HepG2 (cell line): ENCODE measurements around the gene SLC25A23. TPM values are rescaled to one million over a fixed set of nuclear protein-coding genes. Genes with fewer than 3 reads are reported as not detected.

Source experiments
- ARID4A ChIP-seq: sonication (generic); formaldehyde crosslinking; IDR thresholded peaks from 2 replicates; pipeline ENCODE4 v1.5.0; 2020; ENCODE audit warnings: mild to moderate bottlenecking, missing genetic modification reagents, borderline replicate concordance
- ASH2L ChIP-seq: fragments of 300-600, 200-600 bp; sonication (generic); IDR thresholded peaks from 2 replicates; pipeline ENCODE4 v1.7.0; 2017; ENCODE audit warnings: low read depth, mild to moderate bottlenecking, moderate library complexity, mixed read lengths, low read length; ENCODE audit not compliant: insufficient read length
- ELF1 ChIP-seq: sonication (generic); formaldehyde crosslinking; IDR thresholded peaks from 2 replicates; pipeline ENCODE4 v1.4.0; 2020; ENCODE audit warnings: missing genetic modification reagents
- FOXK1 ChIP-seq: sonication (generic); formaldehyde crosslinking; IDR thresholded peaks from 2 replicates; pipeline ENCODE4 v1.4.0; 2020; ENCODE audit warnings: low read depth, missing genetic modification reagents, borderline replicate concordance
- MEF2D ChIP-seq: sonication (generic); formaldehyde crosslinking; IDR thresholded peaks from 2 replicates; pipeline ENCODE4 v1.5.1; 2020; ENCODE audit warnings: mild to moderate bottlenecking, missing genetic modification reagents
- PAXIP1 ChIP-seq: sonication (generic); formaldehyde crosslinking; conservative IDR thresholded peaks from 2 replicates; pipeline ENCODE4 v1.4.0; 2020; ENCODE audit warnings: mild to moderate bottlenecking, missing genetic modification reagents, moderate library complexity
- SP5 ChIP-seq: IDR thresholded peaks from 2 replicates; pipeline ENCODE4 v1.6.1; 2016; ENCODE audit warnings: low read depth, borderline replicate concordance
- TP53 ChIP-seq: sonication (generic); formaldehyde crosslinking; conservative IDR thresholded peaks from 2 replicates; pipeline ENCODE4 v1.4.0; 2020; ENCODE audit warnings: missing genetic modification reagents
- YEATS2 ChIP-seq: sonication (generic); formaldehyde crosslinking; IDR thresholded peaks from 2 replicates; pipeline ENCODE4 v1.4.0; 2020; ENCODE audit warnings: missing genetic modification reagents, borderline replicate concordance
- ZNF138 ChIP-seq: sonication (generic); formaldehyde crosslinking; IDR thresholded peaks from 2 replicates; pipeline ENCODE4 v1.5.0; 2020; ENCODE audit warnings: mild to moderate bottlenecking, low read depth, missing genetic modification reagents
- ZNF17 ChIP-seq: sonication (generic); formaldehyde crosslinking; IDR thresholded peaks from 2 replicates; pipeline ENCODE4 v1.5.0; 2020; ENCODE audit warnings: mild to moderate bottlenecking, missing genetic modification reagents
- polyA plus RNA-seq, 8 experiments: library from polyadenylated mRNA; depleted of rRNA in 3 of 8; stranded (reverse) in 7 of 8; unstranded in 1 of 8; fragments of >200 nt; fragmentation: Illumina TruSeq in 4 of 8; extraction: Trizol in 4 of 8; gene quantifications; 2 replicates each; pipeline versions ENCODE4 v1.2.1 to v1.2.3, GENCODE V29; 2011 to 2016; ENCODE audit warnings: low read depth in 4 of 8, missing spikeins in 1 of 8, mixed read lengths in 1 of 8; ENCODE audit not compliant: insufficient read depth in 1 of 8
- total RNA-seq, 5 experiments: library from RNA; depleted of rRNA; stranded (reverse); fragments of >200 nt; fragmentation: Illumina TruSeq; extraction: Trizol; gene quantifications; 2 replicates each; pipeline ENCODE4 v1.2.3, GENCODE V29; 2016; ENCODE audit warnings: low read depth in 1 of 5
- TF ChIP-seq, protein P1 (sequence below): sonication (generic); formaldehyde crosslinking; IDR thresholded peaks from 2 replicates; pipeline ENCODE4 v1.4.0; 2020; ENCODE audit warnings: mild to moderate bottlenecking, missing genetic modification reagents
- TF ChIP-seq, protein P2 (sequence below): sonication (generic); formaldehyde crosslinking; IDR thresholded peaks from 2 replicates; pipeline ENCODE4 v1.5.0; 2020; ENCODE audit warnings: missing genetic modification reagents
- TF ChIP-seq, protein P3 (sequence below): IDR thresholded peaks from 2 replicates; pipeline ENCODE4 v1.6.1; 2016; ENCODE audit warnings: mild to moderate bottlenecking

The SLC25A23 gene
- total and polyA plus RNA-seq, 2 of the 13 experiments (the other 11 are each of a cell fraction or from before 2014, with no cell fraction given): 12.4 to 15.2 TPM

- TF ChIP-seq, protein P1, sequence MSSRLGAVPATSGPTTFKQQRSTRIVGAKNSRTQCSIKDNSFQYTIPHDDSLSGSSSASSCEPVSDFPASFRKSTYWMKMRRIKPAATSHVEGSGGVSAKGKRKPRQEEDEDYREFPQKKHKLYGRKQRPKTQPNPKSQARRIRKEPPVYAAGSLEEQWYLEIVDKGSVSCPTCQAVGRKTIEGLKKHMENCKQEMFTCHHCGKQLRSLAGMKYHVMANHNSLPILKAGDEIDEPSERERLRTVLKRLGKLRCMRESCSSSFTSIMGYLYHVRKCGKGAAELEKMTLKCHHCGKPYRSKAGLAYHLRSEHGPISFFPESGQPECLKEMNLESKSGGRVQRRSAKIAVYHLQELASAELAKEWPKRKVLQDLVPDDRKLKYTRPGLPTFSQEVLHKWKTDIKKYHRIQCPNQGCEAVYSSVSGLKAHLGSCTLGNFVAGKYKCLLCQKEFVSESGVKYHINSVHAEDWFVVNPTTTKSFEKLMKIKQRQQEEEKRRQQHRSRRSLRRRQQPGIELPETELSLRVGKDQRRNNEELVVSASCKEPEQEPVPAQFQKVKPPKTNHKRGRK (CRISPR knock-in tag): no peak
- TF ChIP-seq ELF1 (CRISPR knock-in tag) (peak; percentile 39; the same call in 1 of the 2 replicates), ZNF138 (CRISPR knock-in tag) (no peak), ZNF17 (CRISPR knock-in tag) (no peak), MEF2D (CRISPR knock-in tag) (0 out of 2 replicates have a peak, but pooled peaks have one; percentile 32), PAXIP1 (CRISPR knock-in tag) (peak; percentile 37; the same call in 1 of the 2 replicates), ARID4A (peak; percentile 26; the same call in 1 of the 2 replicates), TP53 (CRISPR knock-in tag) (no peak), ASH2L (peak; percentile 23), FOXK1 (CRISPR knock-in tag) (peak; percentile 15; the same call in 1 of the 2 replicates), SP5 (CRISPR knock-in tag) (peak; percentile 27; the same call in 1 of the 2 replicates), YEATS2 (peak; percentile 31; the same call in 1 of the 2 replicates)
- TF ChIP-seq, protein P2, sequence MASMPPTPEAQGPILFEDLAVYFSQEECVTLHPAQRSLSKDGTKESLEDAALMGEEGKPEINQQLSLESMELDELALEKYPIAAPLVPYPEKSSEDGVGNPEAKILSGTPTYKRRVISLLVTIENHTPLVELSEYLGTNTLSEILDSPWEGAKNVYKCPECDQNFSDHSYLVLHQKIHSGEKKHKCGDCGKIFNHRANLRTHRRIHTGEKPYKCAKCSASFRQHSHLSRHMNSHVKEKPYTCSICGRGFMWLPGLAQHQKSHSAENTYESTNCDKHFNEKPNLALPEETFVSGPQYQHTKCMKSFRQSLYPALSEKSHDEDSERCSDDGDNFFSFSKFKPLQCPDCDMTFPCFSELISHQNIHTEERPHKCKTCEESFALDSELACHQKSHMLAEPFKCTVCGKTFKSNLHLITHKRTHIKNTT (CRISPR knock-in tag): no peak
- TF ChIP-seq, protein P3, sequence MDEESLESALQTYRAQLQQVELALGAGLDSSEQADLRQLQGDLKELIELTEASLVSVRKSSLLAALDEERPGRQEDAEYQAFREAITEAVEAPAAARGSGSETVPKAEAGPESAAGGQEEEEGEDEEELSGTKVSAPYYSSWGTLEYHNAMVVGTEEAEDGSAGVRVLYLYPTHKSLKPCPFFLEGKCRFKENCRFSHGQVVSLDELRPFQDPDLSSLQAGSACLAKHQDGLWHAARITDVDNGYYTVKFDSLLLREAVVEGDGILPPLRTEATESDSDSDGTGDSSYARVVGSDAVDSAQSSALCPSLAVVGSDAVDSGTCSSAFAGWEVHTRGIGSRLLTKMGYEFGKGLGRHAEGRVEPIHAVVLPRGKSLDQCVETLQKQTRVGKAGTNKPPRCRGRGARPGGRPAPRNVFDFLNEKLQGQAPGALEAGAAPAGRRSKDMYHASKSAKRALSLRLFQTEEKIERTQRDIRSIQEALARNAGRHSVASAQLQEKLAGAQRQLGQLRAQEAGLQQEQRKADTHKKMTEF (CRISPR knock-in tag): 0 out of 2 replicates have a peak, but pooled peaks have one; percentile 20
These were observed 16.7 kb upstream of the SLC25A23 start (continued) for GRCh38 chr19:6476155-6476895.
